ENCODE data around the gene IPMK. TPM values are rescaled to one million over a fixed set of nuclear protein-coding genes. Genes with fewer than 3 reads are reported as not detected.
"Not testable (repeated sequence)": the region's sequence is repeated elsewhere in the genome, so short reads cannot be mapped to it uniquely, and the experiment has no call there.

The IPMK gene
- total RNA-seq, 4 donors from 2014 or later: 3.0 to 10.0 (median 6.3) TPM

DNA sequence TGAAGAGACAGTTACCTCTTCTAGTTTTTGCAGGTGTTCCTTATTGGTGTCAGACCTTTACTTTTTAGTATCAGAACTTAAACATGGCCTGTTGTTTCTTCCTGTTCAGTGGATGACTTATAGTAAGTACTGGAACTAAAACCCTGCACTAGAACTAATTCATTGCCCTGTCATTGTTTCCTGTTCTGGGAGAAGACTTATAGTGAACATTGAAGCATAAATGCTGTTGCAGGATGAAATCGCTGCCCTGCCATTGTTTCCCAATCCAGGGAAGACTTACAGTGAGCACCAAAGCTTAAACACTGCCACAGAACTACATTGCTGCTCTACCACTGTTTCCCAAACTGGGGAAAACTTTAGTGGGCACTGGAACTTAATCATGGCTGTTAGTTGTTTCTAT, 13.1 kb downstream of the IPMK start:
- no peak for ATAC-seq

DNA sequence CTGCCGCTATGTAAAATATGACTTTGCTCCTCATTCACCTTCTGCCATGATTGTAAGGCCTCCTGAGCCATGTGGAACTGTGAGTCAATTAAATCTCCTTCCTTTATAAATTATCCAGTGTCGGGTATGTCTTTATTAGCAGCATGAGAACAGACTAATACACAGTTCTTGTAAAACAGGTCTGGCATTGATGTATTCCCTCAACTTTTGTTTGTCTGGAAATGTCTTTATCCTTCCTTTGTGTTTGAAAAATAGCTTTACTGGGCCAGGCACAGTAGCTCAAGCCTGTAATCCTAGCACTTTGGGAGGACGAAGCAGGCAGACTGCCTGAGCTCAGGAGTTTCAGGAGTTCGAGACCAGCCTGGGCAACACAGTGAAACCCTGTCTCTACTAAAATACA, 14.5 kb downstream of the IPMK start:
- Histone ChIP-seq H3K9me3 (no peaks in the 10 kb centered on the region), H3K4me3 (no peak overlapping the region), H3K27ac (no peak overlapping the region), H3K27me3 (no peaks in the 10 kb centered on the region), H3K4me1 (no peaks in the 10 kb centered on the region), H3K36me3 (no peaks in the 10 kb centered on the region)
- TF ChIP-seq POLR2AphosphoS5 (IDR thresholded peaks at IDR 0.05): no peak
- no peak for TF ChIP-seq EP300 (IDR thresholded peaks at IDR 0.05)
- TF ChIP-seq, protein P1, sequence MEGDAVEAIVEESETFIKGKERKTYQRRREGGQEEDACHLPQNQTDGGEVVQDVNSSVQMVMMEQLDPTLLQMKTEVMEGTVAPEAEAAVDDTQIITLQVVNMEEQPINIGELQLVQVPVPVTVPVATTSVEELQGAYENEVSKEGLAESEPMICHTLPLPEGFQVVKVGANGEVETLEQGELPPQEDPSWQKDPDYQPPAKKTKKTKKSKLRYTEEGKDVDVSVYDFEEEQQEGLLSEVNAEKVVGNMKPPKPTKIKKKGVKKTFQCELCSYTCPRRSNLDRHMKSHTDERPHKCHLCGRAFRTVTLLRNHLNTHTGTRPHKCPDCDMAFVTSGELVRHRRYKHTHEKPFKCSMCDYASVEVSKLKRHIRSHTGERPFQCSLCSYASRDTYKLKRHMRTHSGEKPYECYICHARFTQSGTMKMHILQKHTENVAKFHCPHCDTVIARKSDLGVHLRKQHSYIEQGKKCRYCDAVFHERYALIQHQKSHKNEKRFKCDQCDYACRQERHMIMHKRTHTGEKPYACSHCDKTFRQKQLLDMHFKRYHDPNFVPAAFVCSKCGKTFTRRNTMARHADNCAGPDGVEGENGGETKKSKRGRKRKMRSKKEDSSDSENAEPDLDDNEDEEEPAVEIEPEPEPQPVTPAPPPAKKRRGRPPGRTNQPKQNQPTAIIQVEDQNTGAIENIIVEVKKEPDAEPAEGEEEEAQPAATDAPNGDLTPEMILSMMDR (IDR thresholded peaks at IDR 0.05): no peak
- no peak for TF ChIP-seq POLR2A (IDR thresholded peaks at IDR 0.05)
- 61 to 85% methylated on average over 3 of the region's 4 CpGs for WGBS, 2 donors (ENCODE audit: low coverage in 1 of 2)
- no peak for ATAC-seq

More for the DNA sequence above, 13.1 kb downstream of the IPMK start:
- H3K4me1 ChIP-seq: no peaks in the 10 kb centered on the region
- TF ChIP-seq POLR2AphosphoS5 (IDR thresholded peaks at IDR 0.05) (no peak), EP300 (IDR thresholded peaks at IDR 0.05) (no peak), POLR2A (IDR thresholded peaks at IDR 0.05) (no peak)
- TF ChIP-seq, protein P1 (IDR thresholded peaks at IDR 0.05): no peak
- WGBS, 2 donors (ENCODE audit: low coverage in 1 of 2): 0% methylated on average over 1 of the region's 1 CpG; no CpG with 5 or more reads in 1 of the 2 donors
- H3K4me3 ChIP-seq: no peak overlapping the region
- H3K27me3 ChIP-seq: no peaks in the 10 kb centered on the region
- no peaks in the 10 kb centered on the region for H3K9me3 ChIP-seq
- no peaks in the 10 kb centered on the region for H3K36me3 ChIP-seq
- H3K27ac ChIP-seq: no peak overlapping the region

DNA sequence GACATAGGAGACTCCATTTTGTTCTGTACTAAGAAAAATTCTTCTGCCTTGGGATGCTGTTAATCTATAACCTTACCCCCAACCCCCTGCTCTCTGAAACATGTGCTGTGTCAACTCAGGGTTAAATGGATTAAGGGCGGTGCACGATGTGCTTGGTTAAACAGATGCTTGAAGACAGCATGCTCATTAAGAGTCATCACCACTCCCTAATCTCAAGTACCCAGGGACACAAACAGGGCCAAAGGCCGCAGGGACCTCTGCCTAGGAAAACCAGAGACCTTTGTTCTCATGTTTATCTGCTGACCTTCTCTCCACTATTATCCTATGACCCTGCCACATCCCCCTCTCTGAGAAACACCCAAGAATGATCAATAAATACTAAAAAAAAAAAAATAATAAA, 23.0 kb downstream of the IPMK start:
- no CpG with 5 or more reads among the region's 3 CpGs for WGBS, 2 donors (ENCODE audit: low coverage in 1 of 2)
- H3K4me1 ChIP-seq, H3K27ac ChIP-seq, H3K27me3 ChIP-seq, H3K4me3 ChIP-seq, H3K9me3 ChIP-seq, H3K36me3 ChIP-seq, ATAC-seq: not testable (repeated sequence)

DNA sequence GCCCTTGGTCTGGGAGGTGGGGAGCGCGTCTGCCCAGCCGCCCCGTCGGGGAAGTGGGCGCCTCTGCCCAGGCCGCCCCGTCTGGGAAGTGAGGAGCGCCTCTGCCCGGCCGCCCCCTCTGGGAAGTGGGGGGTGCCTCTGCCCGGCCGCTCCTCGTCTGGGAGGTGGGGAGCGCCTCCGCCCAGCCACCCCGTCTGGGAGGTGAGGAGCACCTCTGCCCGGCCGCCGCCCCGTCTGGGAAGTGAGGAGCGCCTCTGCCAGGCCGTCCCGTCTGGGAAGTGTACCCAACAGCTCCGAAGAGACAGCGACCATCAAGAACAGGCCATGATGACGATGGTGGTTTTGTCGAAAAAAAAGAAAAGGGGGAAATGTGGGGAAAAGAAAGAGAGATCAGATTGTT, 23.5 kb downstream of the IPMK start:
- not testable (repeated sequence) for H3K4me3 ChIP-seq, H3K9me3 ChIP-seq, ATAC-seq, H3K36me3 ChIP-seq, H3K27ac ChIP-seq, H3K27me3 ChIP-seq, H3K4me1 ChIP-seq
- 100% methylated on average over 1 of the region's 28 CpGs; no CpG with 5 or more reads in 1 of the 2 donors for WGBS, 2 donors (ENCODE audit: low coverage in 1 of 2)

DNA sequence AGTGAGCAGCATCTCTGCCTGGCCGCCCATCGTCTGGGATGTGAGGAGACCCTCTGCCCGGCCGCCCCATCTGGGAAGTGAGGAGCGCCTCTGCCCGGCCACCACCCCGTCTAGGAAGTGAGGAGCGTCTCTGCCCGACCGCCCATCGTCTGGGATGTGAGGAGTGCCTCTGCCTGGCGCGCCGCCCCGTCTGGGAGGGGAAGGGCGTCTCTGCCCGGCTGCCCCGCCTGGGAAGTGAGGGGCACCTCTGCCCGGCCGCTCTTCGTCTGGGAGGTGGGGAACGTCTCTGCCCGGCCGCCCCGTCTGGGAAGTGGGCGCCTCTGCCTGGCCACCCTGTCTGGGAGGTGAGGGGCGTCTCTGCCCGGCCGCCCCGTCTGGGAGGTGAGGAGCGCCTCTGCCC, 23.9 kb downstream of the IPMK start:
- not testable (repeated sequence) for H3K4me3 ChIP-seq, H3K9me3 ChIP-seq, H3K36me3 ChIP-seq, H3K4me1 ChIP-seq, ATAC-seq, H3K27ac ChIP-seq, H3K27me3 ChIP-seq
- no CpG with 5 or more reads among the region's 31 CpGs for WGBS, 2 donors (ENCODE audit: low coverage in 1 of 2)

DNA sequence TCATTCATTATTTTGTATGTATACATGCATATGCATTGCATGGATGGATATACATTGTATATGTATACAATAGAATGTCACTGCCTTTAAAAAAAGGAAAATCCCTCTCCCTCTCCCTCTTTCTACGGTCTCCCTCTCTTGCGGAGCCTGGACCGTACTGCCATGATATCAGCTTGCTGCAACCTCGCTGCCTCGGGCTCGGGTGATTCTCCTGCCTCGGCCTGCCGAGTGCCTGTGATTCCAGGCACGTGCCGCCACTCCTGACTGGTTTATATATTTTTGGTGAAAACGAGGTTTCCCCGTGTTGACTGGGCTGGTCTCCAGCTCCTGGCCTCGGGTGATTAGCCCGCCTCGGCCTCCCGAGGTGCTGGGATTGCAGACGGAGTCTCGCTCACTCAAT, 24.4 kb downstream of the IPMK start:
- WGBS, 2 donors (ENCODE audit: low coverage in 1 of 2): 96 to 98% methylated on average over 7 to 11 of the region's 18 CpGs
- H3K9me3 ChIP-seq: peaks cover 0 to 9% (median 0%) of the 10 kb centered on the region in 3 donors
- H3K36me3 ChIP-seq: no peaks in the 10 kb centered on the region
- TF ChIP-seq EP300 (IDR thresholded peaks at IDR 0.05): no peak
- no peak overlapping the region for H3K4me3 ChIP-seq
- no peak overlapping the region for H3K27ac ChIP-seq
- peaks cover 0 to 2% (median 0%) of the 10 kb centered on the region in 3 donors for H3K4me1 ChIP-seq
- no peak for ATAC-seq
- no peaks in the 10 kb centered on the region for H3K27me3 ChIP-seq

DNA sequence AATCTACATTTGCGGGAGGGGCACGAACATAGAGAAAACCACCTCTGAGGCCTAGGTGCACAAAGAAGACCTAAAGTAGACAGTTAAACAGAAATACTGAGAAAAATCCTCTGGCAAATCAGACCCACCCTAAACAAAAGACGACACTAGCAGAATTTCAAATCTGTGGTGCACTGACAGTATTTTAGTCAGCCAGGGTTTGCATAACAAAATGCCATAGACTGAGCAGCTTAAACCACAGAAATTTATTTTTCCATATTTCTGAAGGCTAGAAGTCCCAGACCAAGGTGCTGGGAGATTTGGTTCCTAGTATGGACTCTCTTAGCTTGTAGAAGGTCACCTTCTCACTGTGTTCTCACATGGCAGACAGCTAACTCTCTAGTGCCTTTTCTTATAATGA, 26.3 kb downstream of the IPMK start:
- ATAC-seq: no peak
- WGBS, 2 donors (ENCODE audit: low coverage in 1 of 2): 58 to 81% methylated on average over 3 of the region's 3 CpGs
- H3K36me3 ChIP-seq: peaks cover 0 to 11% of the 10 kb centered on the region in 2 donors
- H3K4me3 ChIP-seq: no peak overlapping the region
- TF ChIP-seq, protein P1 (IDR thresholded peaks at IDR 0.05): no peak
- no peak for TF ChIP-seq POLR2AphosphoS5 (IDR thresholded peaks at IDR 0.05)
- no peak for TF ChIP-seq EP300 (IDR thresholded peaks at IDR 0.05)
- TF ChIP-seq POLR2A (IDR thresholded peaks at IDR 0.05): no peak
- peaks cover 0 to 2% (median 0%) of the 10 kb centered on the region in 3 donors for H3K4me1 ChIP-seq
- H3K27ac ChIP-seq: no peak overlapping the region
- H3K9me3 ChIP-seq: peaks cover 0 to 9% (median 0%) of the 10 kb centered on the region in 3 donors
- H3K27me3 ChIP-seq: no peaks in the 10 kb centered on the region
